ENCODE measurements around the gene L3MBTL3.

The L3MBTL3 gene

DNA sequence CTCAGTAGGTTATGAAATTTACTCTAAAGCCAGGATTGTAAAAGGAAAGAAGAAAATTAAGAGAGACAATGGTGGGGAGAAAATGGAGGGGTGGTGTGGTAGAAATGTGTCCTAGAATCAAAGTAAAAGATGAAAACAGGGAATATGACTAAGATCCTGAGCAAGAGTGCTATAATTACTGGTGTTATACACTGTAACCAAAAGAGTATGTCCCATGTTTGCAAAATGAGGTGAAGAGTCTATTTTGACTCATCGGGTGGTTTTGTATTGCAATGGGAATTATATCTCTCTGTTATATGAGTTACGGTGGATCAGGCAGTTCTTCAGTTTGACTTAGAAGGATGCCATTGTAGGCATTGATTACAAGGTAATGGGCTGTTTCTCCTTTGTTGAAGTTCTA is 8.5 kb downstream of the L3MBTL3 start:
- no peak for DNase-seq (ENCODE audit: low read depth, low spot score)

- no peak for DNase-seq (ENCODE audit: low read depth, low spot score)
These were observed 9.6 kb downstream of the L3MBTL3 start for GRCh38 chr6:130027948-130028347.

- no peak for DNase-seq (ENCODE audit: low read depth, low spot score)
These were observed 10.8 kb downstream of the L3MBTL3 start for GRCh38 chr6:130029163-130029562.

GRCh38 chr6:130032758-130033340 is 14.5 kb downstream of the L3MBTL3 start:
- no peak for DNase-seq (ENCODE audit: low read depth, low spot score)

- DNase-seq (ENCODE audit: low read depth, low spot score): no peak
These were observed 15.6 kb downstream of the L3MBTL3 start for GRCh38 chr6:130033949-130034348.

GRCh38 chr6:130034378-130035146 is 16.2 kb downstream of the L3MBTL3 start:
- DNase-seq (ENCODE audit: low read depth, low spot score): no peak

DNA sequence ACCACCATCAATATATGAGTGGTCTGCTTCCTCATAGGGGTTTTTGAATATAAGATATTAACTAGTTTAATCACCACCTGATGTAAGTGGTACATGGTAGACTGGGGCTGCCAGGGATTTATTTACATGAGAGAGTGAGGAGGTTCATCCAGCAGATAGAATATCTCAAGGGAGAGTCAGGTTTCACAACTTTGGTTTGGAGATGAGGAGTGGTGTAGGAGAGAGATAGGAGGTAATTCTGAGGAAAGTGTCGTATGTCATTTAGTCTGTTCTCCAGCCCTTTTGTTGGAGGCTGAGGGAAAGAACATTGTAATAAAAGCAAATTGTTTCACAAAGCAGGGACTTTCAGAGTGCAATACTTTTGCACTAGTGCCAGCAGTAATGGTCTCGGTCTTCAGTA is 16.8 kb downstream of the L3MBTL3 start:
- DNase-seq (ENCODE audit: low read depth, low spot score): no peak

- no peak for DNase-seq (ENCODE audit: low read depth, low spot score)
These were observed 18.9 kb downstream of the L3MBTL3 start for GRCh38 chr6:130037207-130037811.

GRCh38 chr6:130041594-130041993 is 23.2 kb downstream of the L3MBTL3 start:
- DNase-seq (ENCODE audit: low read depth, low spot score): no peak

DNA sequence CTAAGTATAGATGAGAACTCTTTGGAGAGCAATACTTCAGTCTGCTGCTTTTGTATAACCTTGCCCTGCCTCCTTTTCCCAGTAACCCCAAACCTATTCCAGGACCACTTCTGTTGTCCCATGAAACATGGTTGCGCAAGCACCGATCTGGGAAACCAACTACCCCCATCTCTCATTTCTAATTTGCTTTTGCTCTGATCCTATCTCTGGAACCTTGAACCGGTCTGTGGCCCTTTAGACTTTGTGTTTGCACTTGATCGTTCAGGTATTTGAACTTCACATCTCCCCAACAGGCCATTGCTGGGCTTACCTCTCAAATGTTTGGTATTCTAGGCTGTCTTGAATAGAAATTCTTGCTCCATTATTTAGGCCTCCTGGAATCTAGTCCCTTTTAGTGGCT is 25.0 kb downstream of the L3MBTL3 start:
- no peak for DNase-seq (ENCODE audit: low read depth, low spot score)

- no peak for DNase-seq (ENCODE audit: low read depth, low spot score)
These were observed 27.2 kb downstream of the L3MBTL3 start for GRCh38 chr6:130045622-130046021.

- DNase-seq (ENCODE audit: low read depth, low spot score): no peak
These were observed 28.3 kb downstream of the L3MBTL3 start for GRCh38 chr6:130046671-130047070.

- DNase-seq (ENCODE audit: low read depth, low spot score): no peak
These were observed 29.0 kb downstream of the L3MBTL3 start for GRCh38 chr6:130047088-130047995.

GRCh38 chr6:130050230-130050629 is 31.8 kb downstream of the L3MBTL3 start:
- DNase-seq (ENCODE audit: low read depth, low spot score): no peak

DNA sequence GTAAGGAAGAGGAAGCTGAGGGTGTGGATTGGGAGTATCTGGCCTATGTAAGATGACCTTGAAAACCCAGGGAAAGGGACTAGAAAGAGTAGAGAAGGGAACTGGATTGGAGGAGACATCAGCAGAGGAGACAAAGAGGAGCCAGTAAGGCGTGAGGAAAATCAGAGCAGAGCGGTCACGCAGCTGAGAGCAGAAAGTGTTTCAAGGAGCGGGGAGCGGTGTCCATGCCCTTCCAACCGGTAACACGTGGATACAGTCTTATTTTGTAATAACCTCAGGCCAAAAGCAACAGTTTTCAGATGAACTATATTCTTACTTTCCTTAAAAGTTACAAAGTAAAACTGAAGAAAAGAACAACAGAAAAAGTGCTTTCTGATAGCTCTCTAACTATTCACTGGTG is 36.3 kb downstream of the L3MBTL3 start:
- no peak for DNase-seq (ENCODE audit: low read depth, low spot score)

- DNase-seq (ENCODE audit: low read depth, low spot score): no peak
These were observed 36.9 kb downstream of the L3MBTL3 start for GRCh38 chr6:130055271-130055670.

DNA sequence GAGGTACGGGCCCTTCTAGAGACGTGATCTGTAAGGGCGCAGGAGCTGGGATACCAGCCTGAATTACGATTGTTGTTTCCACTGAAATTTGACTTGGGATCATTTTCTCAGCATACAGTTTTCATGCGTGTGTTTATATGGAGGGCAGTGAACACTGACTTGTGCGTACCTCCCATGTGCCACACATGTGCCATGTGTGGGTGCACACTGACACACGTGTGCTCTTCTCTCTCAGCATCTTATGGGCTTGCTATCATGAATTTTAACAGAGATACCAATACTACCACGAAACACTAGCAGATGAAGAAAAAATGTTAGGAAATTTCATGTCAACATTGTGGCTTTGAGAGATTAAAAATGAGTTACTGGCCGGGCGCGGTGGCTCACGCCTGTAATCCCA is 39.1 kb downstream of the L3MBTL3 start:
- no peak for DNase-seq (ENCODE audit: low read depth, low spot score)

DNA sequence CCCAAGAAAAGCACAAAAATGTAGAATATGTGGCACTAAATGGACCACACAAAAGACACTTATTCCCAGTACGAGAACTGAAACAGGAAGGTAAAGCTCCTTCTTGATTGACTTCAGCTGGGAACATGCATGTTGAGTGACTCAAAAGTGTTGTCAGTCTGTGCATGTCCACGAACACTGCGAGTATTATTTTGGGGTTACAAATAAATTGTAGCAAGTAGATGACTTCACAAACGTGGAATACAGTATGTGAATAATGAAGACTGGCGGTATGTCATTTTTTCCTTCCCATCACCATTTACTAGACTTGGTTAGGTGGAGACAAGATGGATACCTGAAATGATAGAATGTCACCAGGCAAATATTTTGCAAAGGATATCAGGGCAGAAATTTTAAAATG is 45.4 kb downstream of the L3MBTL3 start:
- no peak for DNase-seq (ENCODE audit: low read depth, low spot score)

DNA sequence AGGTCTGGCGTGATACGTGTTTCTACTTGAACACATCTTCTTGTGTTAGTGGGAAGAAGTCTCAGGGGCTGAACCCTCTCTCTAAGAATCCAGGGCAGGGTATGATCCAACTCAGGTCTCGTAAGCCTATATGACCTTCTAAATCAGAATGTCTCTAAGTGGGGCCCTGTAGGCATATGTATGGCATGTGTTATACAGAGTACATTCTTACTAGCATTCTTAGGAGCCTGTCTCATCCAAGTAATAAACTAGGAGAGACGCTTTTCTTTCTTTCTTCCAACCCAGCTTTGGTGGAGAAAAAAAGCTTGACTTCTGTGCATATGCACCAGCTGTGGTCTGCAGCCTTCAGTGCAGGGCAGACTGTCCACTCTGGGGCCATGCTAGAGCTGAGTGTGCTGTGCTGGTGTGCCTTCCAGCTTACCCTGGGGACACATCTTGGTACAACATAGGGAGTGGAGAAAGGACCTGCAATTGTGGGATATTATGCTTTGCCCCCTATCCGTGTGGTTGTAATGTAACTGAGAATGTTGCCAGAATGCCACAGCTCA is 47.3 kb downstream of the L3MBTL3 start:
- no peak for DNase-seq (ENCODE audit: low read depth, low spot score)

- DNase-seq (ENCODE audit: low read depth, low spot score): no peak
These were observed 51.1 kb downstream of the L3MBTL3 start for GRCh38 chr6:130069485-130069884.

GRCh38 chr6:130070326-130070725 is 51.9 kb downstream of the L3MBTL3 start:
- DNase-seq (ENCODE audit: low read depth, low spot score): no peak

- DNase-seq (ENCODE audit: low read depth, low spot score): no peak
These were observed 52.4 kb downstream of the L3MBTL3 start for GRCh38 chr6:130070792-130071191.

Data from activated CD4-positive, CD25-positive, alpha-beta regulatory T cell treated with anti-CD3 and anti-CD28 coated beads, Interleukin-2, amount 50 U/mL, for 16 hours (primary cell).